GM23338 (cell line): Measurements from ENCODE around the gene IRF6. TPM values are rescaled to one million over a fixed set of nuclear protein-coding genes. Genes with fewer than 3 reads are reported as not detected.

Experiments used
- ATAC-seq: fragments of 200-7000 bp; cut with Tn5 transposase; 3 replicates; pipeline ENCODE4 v1.9.1; 2020
- DNase-seq: peaks from one replicate; pipeline ENCODE4 v3.0.0-alpha.2; 2015; ENCODE audit warnings: low spot score
- H2AFZ ChIP-seq: fragments of 200-600 bp; sonication (generic); 2 replicates; pipeline ENCODE4 v1.8.0; 2016; ENCODE audit warnings: antibody characterized with exemption, mild to moderate bottlenecking, moderate library complexity
- H3F3A ChIP-seq: fragments of 200-600 bp; sonication (generic); replicated peaks from 2 replicates; pipeline ENCODE4 v1.8.0; 2017; ENCODE audit warnings: antibody characterized with exemption, mixed run types, low read depth
- H3K27ac ChIP-seq: fragments of 200-600 bp; sonication (generic); 2 replicates; pipeline ENCODE4 v1.6.1; 2016; ENCODE audit warnings: low read depth
- H3K27me3 ChIP-seq: fragments of 200-600 bp; sonication (generic); 2 replicates; pipeline ENCODE4 v1.8.0; 2016; ENCODE audit warnings: mild to moderate bottlenecking, mixed run types, moderate library complexity; ENCODE audit not compliant: insufficient read depth
- H3K36me3 ChIP-seq: fragments of 200-600 bp; sonication (generic); 2 replicates; pipeline ENCODE4 v1.8.0; 2016; ENCODE audit warnings: mild to moderate bottlenecking; ENCODE audit not compliant: insufficient read depth
- H3K4me1 ChIP-seq: fragments of 200-600 bp; sonication (generic); 2 replicates; pipeline ENCODE4 v1.8.0; 2016; ENCODE audit warnings: mild to moderate bottlenecking, moderate library complexity; ENCODE audit not compliant: insufficient read depth
- H3K4me2 ChIP-seq: fragments of 200-600 bp; sonication (generic); 2 replicates; pipeline ENCODE4 v1.7.1; 2017; ENCODE audit warnings: mixed run types
- H3K4me3 ChIP-seq: fragments of 200-600 bp; sonication (generic); 2 replicates; pipeline ENCODE4 v1.6.1; 2016; ENCODE audit warnings: mixed run types
- H3K79me2 ChIP-seq: fragments of 200-600 bp; sonication (generic); replicated peaks from 2 replicates; pipeline ENCODE4 v1.8.0; 2017; ENCODE audit warnings: mild to moderate bottlenecking; ENCODE audit not compliant: insufficient read depth
- H3K9me2 ChIP-seq: fragments of 200-600 bp; sonication (generic); 2 replicates; pipeline ENCODE4 v1.8.0; 2017; ENCODE audit not compliant: insufficient read depth
- H4K20me1 ChIP-seq: fragments of 200-600 bp; sonication (generic); replicated peaks from 2 replicates; pipeline ENCODE4 v1.8.0; 2017; ENCODE audit warnings: mild to moderate bottlenecking; ENCODE audit not compliant: insufficient read depth
- H3K27ac Mint-ChIP-seq: 2 replicates; pipeline ENCODE4 v1.8.0; 2020; ENCODE audit warnings: inconsistent platforms, mild to moderate bottlenecking, moderate library complexity, mixed read lengths
- H3K27me3 Mint-ChIP-seq: 3 replicates; pipeline ENCODE4 v1.8.0; 2022; ENCODE audit warnings: low read depth, mild to moderate bottlenecking, moderate library complexity, mixed read lengths, inconsistent platforms; ENCODE audit not compliant: insufficient read depth, poor library complexity
- H3K36me3 Mint-ChIP-seq: 3 replicates; pipeline ENCODE4 v1.8.0; 2021; ENCODE audit warnings: low read depth, mild to moderate bottlenecking, inconsistent platforms, moderate library complexity, mixed read lengths
- H3K4me1 Mint-ChIP-seq: 3 replicates; pipeline ENCODE4 v1.8.0; 2020; ENCODE audit warnings: mild to moderate bottlenecking, inconsistent platforms, mixed read lengths
- H3K4me3 Mint-ChIP-seq: 3 replicates; pipeline ENCODE4 v1.8.0; 2021; ENCODE audit warnings: moderate library complexity, mild to moderate bottlenecking, inconsistent platforms, mixed read lengths
- H3K9me3 Mint-ChIP-seq: 3 replicates; pipeline ENCODE4 v1.8.0; 2020; ENCODE audit warnings: moderate library complexity, mild to moderate bottlenecking, inconsistent platforms, mixed read lengths
- ETS1 ChIP-seq: IDR thresholded peaks from 2 replicates; pipeline ENCODE4 v1.6.1; 2016; ENCODE audit warnings: antibody characterized with exemption
- EZH2phosphoT487 ChIP-seq: fragments of 200-600 bp; sonication (generic); IDR thresholded peaks from one replicate; pipeline ENCODE4 v1.8.1; 2018; ENCODE audit warnings: antibody characterized with exemption; ENCODE audit not compliant: unreplicated experiment
- JUNB ChIP-seq: IDR thresholded peaks from one replicate; pipeline ENCODE4 v1.6.1; 2016; ENCODE audit warnings: antibody characterized with exemption; ENCODE audit not compliant: unreplicated experiment
- NANOG ChIP-seq: IDR thresholded peaks from 2 replicates; pipeline ENCODE4 v1.6.1; 2016; ENCODE audit warnings: antibody characterized with exemption, borderline replicate concordance
- STAT1 ChIP-seq: IDR thresholded peaks from one replicate; pipeline ENCODE4 v1.6.1; 2016; ENCODE audit warnings: antibody characterized with exemption; ENCODE audit not compliant: unreplicated experiment
- ZNF114 ChIP-seq: fragments of 250-450 bp; sonication (Bioruptor Pico); IDR thresholded peaks from 2 replicates; pipeline ENCODE4 v1.5.0; 2020; ENCODE audit warnings: mild to moderate bottlenecking, moderate library complexity
- ZNF331 ChIP-seq: fragments of 250-450 bp; sonication (Bioruptor Pico); IDR thresholded peaks from 2 replicates; pipeline ENCODE4 v1.5.0; 2020; ENCODE audit warnings: low read depth, mild to moderate bottlenecking, moderate library complexity
- ZNF462 ChIP-seq: fragments of 250-450 bp; sonication (Bioruptor Pico); IDR thresholded peaks from 2 replicates; pipeline ENCODE4 v1.5.0; 2020; ENCODE audit warnings: mild to moderate bottlenecking, moderate library complexity
- polyA plus RNA-seq: library from polyadenylated mRNA; unstranded; fragments of >200 nt; fragmentation: Nextera tagmentation; extraction: Ambion mirVana; gene quantifications from 2 replicates; pipeline ENCODE4 v1.2.1, GENCODE V29; 2016
- total RNA-seq: library from RNA; depleted of rRNA; stranded (reverse); fragments of >200 nt; shearing (Covaris generic); gene quantifications from 2 replicates; pipeline ENCODE4 v1.2.3, GENCODE V29; 2014
- TF ChIP-seq, protein P1 (sequence below): IDR thresholded peaks from one replicate; pipeline ENCODE4 v1.6.1; 2018; ENCODE audit warnings: antibody characterized with exemption; ENCODE audit not compliant: unreplicated experiment
- TF ChIP-seq, protein P2 (sequence below), 2 experiments: fragments of 200-600 bp in 1 of 2; sonication (generic) in 1 of 2; conservative IDR thresholded peaks; 2 replicates each; pipeline versions ENCODE4 v1.5.1 to v1.6.1; 2016 to 2017; ENCODE audit warnings: antibody characterized with exemption in 2 of 2, low read depth in 2 of 2, mild to moderate bottlenecking in 2 of 2, moderate library complexity in 1 of 2

The IRF6 gene
- total and polyA plus RNA-seq, 2 experiments from 2014 or later: 4.6 to 11.7 TPM

DNA sequence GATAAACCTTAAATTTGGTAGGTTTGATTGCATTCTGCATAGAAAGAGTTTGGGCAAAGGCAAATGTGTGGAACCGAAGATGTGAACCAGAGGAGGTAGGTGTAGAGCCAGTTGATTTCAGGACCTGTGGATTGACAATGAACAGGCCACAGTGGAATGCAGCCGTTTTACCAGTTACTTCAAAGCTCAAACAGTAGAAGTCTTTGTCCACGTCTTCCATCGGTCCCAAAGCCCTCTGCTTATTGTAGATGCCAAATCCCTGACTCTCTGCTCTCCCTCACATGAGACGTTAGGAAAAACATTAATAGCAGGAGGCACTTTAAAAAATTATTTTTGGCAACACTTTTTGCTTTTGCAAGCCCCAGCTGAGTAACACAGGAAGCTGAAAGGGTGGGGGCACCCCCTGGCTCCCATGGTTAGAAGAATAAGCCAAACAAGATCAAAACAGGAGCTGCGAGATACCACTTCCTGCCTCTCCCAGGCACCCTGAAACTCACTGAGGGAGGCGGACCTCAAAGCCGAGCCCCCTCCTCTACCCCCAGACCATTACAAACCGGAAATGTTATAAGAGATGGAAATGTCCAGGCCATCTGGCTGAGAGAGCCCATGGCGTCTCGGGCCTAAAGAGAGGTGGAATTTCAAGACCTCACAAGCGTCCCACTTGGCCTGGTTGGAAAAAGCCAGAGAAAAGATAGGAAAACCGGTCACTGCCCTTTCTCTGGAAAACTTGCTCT, 36.6 kb downstream of the IRF6 start (continued):
- TF ChIP-seq, protein P1, sequence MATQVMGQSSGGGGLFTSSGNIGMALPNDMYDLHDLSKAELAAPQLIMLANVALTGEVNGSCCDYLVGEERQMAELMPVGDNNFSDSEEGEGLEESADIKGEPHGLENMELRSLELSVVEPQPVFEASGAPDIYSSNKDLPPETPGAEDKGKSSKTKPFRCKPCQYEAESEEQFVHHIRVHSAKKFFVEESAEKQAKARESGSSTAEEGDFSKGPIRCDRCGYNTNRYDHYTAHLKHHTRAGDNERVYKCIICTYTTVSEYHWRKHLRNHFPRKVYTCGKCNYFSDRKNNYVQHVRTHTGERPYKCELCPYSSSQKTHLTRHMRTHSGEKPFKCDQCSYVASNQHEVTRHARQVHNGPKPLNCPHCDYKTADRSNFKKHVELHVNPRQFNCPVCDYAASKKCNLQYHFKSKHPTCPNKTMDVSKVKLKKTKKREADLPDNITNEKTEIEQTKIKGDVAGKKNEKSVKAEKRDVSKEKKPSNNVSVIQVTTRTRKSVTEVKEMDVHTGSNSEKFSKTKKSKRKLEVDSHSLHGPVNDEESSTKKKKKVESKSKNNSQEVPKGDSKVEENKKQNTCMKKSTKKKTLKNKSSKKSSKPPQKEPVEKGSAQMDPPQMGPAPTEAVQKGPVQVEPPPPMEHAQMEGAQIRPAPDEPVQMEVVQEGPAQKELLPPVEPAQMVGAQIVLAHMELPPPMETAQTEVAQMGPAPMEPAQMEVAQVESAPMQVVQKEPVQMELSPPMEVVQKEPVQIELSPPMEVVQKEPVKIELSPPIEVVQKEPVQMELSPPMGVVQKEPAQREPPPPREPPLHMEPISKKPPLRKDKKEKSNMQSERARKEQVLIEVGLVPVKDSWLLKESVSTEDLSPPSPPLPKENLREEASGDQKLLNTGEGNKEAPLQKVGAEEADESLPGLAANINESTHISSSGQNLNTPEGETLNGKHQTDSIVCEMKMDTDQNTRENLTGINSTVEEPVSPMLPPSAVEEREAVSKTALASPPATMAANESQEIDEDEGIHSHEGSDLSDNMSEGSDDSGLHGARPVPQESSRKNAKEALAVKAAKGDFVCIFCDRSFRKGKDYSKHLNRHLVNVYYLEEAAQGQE: no peak
- TF ChIP-seq JUNB (no peak), STAT1 (no peak), ETS1 (no peak)

DNA sequence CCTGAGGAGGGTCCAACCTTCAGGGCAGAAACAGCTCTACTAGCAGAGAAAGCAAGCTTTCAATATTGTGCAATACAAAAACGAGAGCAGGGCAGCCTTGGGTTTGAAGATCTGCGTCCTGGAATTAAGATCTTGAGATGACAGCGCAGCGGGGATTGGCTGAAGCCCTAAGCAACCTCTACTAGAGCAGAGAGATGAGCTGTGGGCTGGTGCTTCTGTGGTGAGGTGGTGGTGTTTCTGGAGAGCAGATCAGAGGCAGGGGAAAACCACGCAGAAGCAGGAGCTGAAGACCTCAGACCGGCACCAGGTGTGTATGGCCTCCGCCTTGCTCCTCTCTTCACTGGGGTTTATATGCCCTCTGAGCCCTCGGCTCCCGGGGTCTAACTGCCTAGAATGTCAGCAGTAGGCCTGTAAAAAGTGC, 37.6 kb downstream of the IRF6 start:
- Histone ChIP-seq H3K4me1 (peaks cover 8% of the 10 kb centered on the region; the same call in 1 of the 2 replicates), H3K9me2 (peaks cover 4% of the 10 kb centered on the region; the same call in 1 of the 2 replicates), H3K4me3 (no peak overlapping the region), H3K27ac (no peak overlapping the region), H3K36me3 (no peaks in the 10 kb centered on the region), H3K27me3 (no peaks in the 10 kb centered on the region), H3K79me2 (no peaks in the 10 kb centered on the region), H3K4me2 (no peak overlapping the region), H3F3A (no peaks in the 10 kb centered on the region), H4K20me1 (no peaks in the 10 kb centered on the region), H2AFZ (0 out of 2 replicates have a peak overlapping the region, but pooled peaks have one; percentile 63)
- ATAC-seq (no peak), DNase-seq (no peak)
- H3K27me3 Mint-ChIP-seq: peaks cover 2% of the 10 kb centered on the region
- peaks cover 9% of the 10 kb centered on the region for H3K4me1 Mint-ChIP-seq
- no peaks in the 10 kb centered on the region for H3K36me3 Mint-ChIP-seq
- no peak for TF ChIP-seq JUNB
- TF ChIP-seq EZH2phosphoT487: no peak
- no peak for TF ChIP-seq NANOG
- no peak for TF ChIP-seq ZNF114 (CRISPR knock-in tag)
- TF ChIP-seq, protein P2, sequence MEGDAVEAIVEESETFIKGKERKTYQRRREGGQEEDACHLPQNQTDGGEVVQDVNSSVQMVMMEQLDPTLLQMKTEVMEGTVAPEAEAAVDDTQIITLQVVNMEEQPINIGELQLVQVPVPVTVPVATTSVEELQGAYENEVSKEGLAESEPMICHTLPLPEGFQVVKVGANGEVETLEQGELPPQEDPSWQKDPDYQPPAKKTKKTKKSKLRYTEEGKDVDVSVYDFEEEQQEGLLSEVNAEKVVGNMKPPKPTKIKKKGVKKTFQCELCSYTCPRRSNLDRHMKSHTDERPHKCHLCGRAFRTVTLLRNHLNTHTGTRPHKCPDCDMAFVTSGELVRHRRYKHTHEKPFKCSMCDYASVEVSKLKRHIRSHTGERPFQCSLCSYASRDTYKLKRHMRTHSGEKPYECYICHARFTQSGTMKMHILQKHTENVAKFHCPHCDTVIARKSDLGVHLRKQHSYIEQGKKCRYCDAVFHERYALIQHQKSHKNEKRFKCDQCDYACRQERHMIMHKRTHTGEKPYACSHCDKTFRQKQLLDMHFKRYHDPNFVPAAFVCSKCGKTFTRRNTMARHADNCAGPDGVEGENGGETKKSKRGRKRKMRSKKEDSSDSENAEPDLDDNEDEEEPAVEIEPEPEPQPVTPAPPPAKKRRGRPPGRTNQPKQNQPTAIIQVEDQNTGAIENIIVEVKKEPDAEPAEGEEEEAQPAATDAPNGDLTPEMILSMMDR (conservative IDR thresholded peaks at IDR 0.05; ENCODE audit: low read depth in 2 of 2): no peak
- no peak for TF ChIP-seq ZNF331 (CRISPR knock-in tag)
- TF ChIP-seq ZNF462 (CRISPR knock-in tag): no peak
- no peaks in the 10 kb centered on the region for H3K9me3 Mint-ChIP-seq
- no peak overlapping the region for H3K4me3 Mint-ChIP-seq
- H3K27ac Mint-ChIP-seq: no peak overlapping the region
